Stimulated activated CD8-positive, alpha-beta memory T cell treated with anti-CD3 and anti-CD28 coated beads, Interleukin-12 subunit alpha, Interleukin-12 subunit beta, amount 100 ng/mL, for 24 hours (primary cell): ENCODE data around the gene PKP3.
"Not testable (repeated sequence)": the region's sequence is repeated elsewhere in the genome, so short reads cannot be mapped to it uniquely, and the experiment has no call there.

ENCODE experiments used
- DNase-seq: peaks from one replicate; pipeline ENCODE4 v3.0.0-alpha.2; 2020; ENCODE audit errors: extremely low read depth

Gene PKP3

DNA sequence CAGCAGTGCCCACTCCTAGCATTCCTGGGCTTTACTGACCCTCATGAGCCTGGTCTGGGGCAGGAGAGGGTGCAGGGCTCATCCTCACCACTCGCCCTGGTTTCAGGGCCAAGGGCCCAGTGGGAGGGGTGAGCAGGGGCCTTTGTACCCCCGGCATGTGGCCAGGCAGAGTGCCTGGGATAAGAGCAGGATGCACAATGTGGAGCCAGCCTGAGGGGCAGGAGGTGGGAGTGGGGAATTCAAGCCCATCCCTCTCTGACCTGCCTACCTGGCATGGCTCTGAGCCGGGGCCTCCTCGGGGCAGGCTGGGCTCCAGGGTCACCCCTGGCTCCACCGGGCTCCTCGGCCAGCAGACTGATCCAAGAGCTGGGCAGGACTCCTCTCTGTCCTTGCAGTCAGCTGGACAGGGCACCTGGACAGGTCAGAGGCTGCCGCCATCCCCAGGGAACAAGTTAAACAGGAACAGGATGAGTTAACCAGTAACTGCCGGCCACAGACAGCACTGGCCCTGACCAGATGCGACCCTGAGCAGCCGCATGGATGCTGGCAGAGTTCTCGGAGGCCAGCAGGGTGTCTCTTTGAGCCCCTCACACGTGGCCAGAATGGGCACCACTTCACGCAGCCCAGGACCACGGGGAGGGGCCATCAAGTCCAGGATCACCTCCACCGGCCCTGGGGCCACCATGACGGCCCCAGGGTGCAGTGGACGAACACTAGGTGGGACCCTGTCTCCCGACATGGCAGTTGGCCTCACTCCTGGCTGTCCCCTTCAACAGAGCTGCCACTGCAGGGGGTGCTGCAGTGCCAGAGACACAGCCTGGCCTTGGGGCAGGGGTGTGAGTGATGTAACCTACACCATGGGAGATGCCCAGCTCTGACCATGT, 15.8 kb downstream of the PKP3 start:
- DNase-seq, result no peak

DNA sequence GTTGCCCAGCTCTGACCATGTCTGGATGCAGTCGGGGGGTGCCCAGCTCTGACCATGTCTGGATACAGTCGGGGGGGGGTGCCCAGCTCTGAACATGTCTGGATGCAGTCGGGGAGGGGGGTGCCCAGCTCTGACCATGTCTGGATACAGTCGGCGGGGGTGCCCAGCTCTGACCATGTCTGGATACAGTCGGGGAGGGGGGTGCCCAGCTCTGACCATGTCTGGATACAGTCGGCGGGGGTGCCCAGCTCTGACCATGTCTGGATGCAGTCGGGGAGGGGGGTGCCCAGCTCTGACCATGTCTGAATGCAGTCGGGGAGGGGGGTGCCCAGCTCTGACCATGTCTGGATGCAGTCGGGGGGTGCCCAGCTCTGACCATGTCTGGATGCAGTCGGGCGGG, 16.7 kb downstream of the PKP3 start:
- DNase-seq, result not testable (repeated sequence)

DNA sequence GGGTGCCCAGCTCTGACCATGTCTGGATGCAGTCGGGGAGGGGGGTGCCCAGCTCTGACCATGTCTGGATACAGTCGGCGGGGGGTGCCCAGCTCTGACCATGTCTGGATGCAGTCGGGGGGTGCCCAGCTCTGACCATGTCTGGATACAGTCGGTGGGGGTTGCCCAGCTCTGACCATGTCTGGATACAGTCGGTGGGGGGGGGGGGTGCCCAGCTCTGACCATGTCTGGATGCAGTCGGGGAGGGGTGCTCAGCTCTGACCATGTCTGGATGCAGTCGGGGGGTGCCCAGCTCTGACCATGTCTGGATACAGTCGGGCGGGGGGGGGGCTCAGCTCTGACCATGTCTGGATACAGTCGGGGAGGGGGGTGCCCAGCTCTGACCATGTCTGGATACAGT, 17.5 kb downstream of the PKP3 start:
- DNase-seq, result not testable (repeated sequence)

DNA sequence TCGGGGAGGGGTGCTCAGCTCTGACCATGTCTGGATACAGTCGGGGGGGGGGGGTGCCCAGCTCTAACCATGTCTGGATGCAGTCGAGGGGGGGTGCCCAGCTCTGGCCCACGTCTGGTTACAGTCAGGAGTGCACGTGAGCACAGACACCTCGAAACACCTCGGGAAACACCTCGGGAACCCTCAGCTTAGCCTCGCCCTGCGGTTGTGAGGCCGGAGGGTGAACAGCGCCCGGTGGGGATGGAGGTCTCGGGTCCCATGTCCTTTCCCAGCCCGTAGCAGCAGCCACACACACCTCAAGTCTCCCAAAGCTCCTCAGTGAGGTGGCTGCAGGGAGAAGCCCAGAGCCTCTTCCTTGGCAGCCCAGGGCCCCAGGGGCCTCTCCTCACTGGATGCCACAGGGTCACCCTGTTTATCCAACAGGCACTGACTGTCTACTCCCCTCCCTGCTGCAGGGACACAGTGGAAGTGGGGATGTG, 18.7 kb downstream of the PKP3 start:
- no peak for DNase-seq

DNA sequence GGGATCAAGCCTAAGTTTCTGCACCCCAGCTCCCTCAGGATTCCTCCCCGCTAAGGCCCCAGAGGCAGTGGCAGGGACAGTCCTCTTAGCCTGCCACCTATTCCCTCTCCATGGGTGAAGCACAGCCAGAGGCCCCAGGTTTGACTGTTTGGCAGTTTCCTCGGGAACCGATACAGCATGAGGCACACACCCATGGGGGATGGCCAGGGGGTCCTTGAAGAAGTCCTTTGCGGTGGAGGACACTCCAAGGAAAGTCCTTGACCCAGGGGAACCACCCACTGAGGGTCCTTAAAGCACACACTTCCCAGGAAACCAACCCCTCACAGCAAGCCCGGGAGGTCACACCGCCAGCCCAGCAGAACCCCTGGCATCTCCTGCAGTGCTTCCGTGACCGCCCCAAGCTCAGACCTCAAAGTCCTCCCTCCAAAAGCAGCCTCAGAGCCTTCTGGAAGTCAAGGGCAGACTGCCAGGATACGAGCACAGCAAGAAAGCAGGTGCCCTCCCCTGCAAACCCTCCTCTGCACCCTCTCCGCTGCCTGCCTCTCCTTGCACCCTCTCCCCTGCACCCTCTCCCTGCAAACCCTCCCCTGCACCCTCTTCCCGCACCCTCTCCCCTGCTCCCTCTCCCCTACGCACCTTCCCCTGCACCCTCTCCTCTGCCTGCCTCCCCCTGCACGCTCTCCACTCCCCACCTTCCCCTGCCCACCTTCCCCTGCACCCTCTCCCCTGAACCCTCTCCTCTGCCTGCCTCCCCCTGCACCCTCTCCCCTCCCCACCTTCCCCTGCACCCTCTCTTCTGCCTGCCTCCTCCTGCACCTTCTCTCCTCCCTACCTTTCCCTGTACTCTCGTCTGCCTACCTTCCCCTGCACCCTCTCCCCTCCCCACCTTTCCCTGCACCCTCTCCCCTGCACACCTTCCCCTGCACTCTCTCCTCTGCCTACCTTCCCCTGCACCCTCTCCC, 19.4 kb downstream of the PKP3 start:
- DNase-seq, result no peak

DNA sequence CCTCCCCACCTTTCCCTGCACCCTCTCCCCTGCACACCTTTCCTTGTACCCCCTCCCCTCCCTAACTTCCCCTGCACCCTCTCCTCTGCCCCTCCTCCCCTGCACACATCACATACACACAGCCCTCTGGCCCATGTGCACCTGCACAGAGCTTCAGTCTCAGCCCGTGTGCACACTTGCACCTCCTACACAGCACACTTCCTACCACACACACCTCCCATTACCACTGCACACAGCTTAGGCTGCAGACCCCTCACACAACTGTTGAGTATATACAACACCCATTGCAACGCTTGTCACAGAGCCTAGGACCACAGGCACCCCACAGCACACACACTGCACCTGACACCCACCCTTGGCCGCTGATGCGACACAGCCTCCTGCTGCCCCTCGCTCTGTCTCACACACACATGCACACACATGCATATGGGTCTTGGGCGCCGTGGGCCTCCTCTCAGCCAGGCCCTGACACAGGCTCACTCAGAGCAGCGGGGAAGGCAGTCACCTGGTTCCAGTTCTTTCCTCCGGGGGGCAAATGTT, 20.4 kb downstream of the PKP3 start:
- no peak for DNase-seq

DNA sequence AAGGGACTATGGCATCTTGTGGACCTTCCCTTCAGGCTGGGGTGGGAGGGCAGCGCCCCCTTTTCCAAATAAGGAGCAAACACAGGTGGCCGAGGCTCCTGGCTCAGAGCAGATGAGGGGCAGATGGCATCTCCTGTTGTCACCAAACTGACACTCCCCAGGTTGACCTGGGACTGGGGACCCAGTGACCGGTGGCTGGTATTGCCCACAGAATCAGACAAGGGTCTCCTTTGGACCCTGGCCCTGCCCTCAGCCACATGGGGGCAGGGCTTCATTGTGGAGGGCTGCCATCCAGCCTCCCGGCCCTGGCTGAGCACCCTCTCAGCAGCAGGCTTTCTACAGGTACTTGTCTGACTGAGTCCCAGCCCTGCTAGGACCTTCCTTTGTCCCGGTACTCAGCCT, 21.6 kb downstream of the PKP3 start:
- no peak for DNase-seq

DNA sequence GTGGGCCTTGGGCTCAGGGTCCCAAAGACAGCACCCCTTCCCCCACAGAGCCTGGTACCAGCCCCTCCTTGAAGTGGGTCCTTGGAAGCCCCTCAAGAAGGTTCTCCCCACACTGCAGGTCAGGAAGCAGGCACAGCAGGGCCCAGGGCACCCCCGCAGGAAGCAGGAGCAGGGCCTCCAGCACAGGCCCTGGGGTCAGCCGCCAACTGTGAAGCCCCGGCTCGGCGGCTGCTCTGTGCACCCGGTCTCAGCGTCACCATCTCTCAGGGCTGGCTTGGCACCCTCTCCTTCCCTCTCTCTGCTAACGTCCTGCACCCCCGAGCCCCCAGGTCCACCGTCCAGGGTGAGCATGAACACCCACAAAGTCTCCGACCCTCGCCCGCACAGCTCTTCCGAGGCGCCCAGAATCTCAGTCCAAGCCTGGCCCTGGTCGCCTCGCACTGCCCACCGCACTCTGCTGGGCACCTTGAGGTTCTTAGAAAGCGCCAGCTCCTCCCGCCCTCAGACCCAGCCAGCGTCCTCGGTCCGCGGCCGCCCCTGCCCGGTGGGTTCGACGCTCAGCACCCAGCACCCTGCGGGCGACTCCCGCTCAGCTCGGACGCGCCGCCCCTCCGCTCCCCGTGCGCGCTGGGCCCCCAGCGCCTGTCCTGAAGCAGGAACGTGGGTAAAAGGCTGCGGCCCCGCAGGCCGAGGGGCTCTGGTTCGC, 22.2 kb downstream of the PKP3 start:
- no peak for DNase-seq

DNA sequence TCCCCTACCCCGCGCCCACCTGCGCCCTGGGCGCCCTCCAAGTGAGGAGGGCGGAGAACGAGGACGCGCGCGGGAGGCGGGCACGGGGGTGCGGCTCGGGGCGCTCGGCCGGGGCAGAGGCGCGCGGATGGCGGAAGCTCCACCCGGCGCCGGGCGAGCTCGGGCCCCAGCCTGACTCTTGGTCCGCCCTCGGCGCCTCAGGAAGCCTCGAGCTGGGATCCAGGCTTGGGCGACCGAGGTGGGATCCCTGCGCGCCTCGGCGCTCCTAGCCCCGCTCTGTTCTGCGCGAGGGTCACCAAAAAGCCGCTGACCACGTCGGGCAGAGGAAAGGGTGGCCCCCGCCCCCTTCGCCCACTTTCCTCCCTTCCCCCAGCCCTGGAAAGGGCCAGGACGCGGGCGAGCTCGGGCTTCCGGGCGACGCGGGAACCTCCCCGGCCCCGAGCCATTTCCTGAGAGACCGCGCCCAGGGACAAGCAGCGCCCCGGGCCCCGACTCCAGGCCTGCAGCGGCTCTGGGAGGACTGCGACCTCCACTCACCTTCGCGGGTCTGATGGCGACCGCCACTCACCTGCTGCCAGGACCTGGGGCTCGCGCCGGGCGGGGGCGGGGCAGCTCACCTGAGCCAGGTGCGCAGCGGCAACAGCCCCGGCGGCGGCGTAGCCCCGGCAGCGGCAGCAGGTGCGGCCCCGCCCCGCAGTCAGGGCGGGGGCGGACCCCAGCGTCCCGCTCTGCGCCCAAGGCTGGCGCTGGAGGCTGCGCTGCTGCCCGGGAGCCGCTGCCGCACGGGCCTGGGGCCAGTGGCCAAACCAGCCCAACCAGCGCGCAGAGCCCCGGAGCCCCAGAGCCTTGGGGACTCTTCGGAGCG, 23.0 kb downstream of the PKP3 start:
- DNase-seq, result no peak

DNA sequence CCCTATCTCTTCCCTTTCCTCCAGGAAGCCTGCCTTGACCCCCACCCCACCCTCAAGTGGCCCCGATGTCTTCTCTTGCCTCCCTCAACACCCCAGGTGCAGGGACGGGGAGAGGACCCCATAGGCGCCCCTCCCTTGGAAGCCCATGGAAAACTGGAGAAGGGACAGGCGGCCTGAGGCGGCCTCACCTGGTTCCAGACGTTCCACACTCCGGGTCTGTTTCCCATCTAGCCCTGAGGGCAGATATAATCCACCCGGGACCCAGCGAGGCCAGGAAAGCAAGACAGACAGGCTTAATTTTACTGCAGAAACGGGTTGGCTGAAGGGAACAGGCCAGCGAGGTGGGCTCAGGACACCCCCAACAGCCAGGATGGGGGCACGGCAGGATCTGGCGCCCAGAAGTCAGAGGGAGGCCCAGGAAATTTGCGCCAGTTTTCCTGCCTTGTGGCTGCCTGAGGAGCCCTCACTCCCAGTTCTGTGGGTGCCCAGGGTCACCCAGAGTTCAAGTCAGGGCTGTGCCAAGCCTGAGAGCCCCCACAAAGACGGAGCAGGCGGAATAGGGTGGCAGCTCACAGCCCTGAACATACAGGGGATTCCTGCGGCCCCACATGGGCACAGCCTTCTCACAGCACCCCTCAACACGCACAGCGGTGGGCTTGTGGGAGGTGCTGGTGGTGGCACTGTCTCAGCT, 23.8 kb downstream of the PKP3 start:
- DNase-seq, result no peak

DNA sequence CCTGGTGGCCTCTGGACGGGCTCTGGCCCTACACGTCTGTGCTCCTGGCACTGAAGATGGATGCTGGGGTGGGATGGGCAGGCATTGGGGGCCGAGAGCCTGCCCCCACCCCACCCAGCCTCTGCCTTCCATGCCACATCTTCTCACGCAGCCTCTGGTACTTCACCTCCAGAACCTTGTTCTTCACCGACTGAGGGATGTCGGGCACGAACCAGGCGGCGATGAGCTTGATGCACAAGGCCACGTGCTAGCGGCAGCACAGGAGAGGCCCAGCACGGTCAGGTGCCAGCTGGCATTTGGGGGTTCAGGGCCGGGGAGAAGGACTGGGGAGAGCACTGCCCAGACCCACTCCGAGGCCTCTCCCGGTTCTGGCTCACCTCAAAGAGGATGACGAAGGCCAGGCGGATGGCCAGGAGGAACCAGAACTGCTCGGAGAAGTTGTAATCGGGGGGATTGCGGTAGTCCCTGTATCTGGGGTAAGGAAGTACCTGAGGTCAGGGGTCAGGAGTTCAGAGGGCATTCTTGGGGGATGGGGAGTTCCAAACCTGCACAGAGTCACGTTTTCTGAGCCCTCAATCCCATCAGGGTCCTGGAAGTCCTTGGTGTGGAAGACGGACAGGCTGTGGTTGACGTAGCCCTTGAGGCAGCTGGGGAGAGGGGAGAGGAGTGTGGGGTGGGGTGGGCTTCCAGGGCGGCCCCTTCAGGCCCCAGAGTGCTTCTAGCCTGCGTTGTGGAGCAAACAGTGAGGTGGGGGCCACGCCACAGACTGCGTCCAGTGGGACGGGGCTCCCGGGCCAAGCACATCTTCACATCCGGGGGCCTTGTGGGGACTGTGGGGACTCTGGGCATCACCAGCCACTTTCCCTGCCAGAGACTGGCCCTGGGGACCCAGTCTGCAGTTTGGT, 24.6 kb downstream of the PKP3 start:
- DNase-seq, result no peak

DNA sequence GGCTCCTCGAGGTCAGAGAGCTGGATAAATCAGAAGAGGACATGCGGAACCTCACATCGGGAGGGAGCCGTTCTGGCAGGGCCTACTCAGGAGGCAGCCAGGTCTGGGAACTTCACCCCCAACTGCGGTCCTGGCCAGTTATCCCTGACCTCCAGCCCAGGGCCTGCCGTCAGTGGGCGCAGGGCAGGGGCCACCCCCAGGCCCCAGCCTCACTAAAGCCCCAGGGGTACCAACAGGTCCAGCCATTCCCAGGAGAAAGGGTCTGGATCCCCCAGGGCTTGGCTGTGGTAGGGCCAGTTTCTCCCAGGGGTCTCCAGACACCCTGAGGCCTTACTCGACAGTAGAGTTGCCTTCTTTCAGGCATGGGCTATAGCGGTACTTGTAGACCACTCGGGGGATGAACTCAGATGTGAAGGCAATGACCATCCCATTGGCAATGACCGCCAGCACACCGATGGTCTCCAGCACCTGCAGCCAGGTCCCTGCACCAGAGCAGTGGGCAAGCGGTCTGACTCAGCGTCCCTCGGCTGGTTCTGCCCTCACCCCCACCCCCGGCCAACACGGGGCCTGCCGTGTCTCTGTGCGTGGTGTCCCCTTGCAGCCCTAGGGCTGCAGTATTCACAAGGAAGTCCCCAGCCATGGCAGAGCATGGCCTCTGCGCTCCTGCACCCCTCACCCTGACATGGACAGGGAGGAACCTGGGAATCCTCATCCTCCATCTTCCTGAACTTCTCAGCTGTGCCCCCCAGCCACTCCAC, 25.4 kb downstream of the PKP3 start:
- no peak for DNase-seq

DNA sequence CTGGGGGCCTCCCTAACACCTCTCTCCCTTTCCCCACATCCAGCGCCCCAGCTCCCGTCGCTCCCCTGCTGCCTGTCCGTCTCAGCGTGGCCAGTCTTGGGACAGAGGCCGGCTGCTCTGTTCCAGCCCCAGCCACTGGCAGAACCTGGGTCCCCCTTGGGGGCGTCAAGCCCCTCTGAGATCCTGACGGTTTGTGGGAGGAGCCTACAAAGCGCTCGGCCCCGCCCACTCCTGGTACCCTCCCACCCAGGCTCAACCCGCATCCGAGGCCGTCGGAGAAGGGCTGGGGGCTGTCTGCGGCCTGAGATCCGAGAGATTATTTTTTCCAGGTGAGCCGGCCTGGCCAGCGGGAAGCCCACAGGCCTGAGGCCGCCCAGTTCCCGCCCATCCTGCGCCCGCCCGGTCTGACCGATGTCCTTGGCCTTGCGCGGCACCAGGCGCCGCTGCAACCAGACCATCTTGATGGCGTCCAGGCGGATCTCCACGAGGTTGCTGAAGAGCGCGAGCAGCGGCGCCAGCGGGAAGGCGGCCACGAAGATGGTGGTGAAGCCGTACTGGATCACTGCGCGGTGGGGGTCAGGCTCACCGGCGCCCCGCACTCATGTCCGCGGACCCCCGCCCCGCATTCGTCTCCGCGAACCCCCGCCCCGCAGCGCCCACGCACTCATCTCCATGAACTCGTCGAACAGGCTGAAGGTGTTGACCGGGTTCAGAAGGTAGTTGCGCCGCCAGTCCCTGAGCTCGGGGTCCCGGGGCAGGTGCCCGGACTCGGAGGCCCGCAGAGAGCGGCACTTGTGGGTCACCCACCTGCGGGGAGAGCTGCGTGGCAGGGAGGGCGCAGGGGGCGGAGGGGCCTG, 26.3 kb downstream of the PKP3 start:
- no peak for DNase-seq

DNA sequence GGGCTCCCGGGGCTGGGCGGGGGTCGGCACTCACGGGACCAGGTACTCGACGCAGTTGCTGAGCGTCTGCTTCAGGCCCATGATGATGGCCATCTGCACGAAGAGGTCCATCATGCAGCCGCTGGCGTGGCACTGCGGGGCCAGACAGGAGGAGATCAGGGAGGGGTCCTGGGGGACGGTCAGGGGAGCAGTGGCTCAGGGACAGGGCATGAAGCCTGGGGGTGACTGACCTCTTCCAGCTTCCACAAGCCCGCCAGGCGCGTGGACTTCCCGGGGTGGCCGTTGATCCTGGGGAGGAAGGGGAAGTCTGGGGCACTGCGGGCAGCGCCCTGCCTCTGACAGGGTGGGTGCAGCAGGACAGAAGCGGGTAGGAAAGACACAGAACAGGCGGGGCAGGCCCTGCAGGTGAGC, 26.9 kb downstream of the PKP3 start:
- no peak for DNase-seq

DNA sequence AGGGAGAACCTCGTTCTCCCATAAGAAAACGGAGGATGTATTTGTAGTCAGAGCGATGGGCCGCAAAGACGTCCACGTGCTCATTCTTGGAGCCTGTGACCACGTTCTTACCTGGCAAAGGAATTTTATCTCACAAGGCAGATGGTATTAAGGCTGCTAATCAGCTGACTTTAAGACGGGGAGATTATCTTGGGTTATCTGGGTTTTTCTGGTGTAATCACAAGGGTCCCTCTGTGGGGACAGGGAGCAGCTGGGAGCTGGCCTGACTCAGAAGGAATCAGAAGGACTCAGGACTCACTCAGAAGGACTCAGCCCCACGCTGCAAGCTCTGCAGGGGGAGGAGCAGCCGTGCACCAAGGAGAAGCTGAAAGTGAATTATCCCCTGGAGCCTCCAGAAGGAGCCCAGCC, 28.2 kb downstream of the PKP3 start:
- DNase-seq, result no peak

DNA sequence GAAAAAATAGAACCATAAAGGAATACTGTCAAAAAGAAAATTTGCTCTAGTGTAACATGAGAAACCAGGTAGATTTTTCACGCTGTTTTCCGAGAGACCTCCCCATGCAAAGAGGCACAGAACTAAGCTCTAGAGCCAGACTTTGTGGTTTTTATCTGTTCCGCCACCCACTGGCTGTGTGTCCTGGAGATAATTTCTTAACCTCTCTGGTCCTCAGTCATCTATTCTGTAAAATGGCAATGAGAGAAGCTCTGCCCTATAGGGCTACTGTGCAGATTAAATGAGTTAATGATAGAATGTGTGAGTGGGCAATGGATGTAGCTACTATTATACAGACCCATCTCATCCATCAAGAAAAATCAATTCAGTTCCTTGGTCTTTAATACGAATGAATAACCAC, 30.2 kb downstream of the PKP3 start:
- no peak for DNase-seq

DNA sequence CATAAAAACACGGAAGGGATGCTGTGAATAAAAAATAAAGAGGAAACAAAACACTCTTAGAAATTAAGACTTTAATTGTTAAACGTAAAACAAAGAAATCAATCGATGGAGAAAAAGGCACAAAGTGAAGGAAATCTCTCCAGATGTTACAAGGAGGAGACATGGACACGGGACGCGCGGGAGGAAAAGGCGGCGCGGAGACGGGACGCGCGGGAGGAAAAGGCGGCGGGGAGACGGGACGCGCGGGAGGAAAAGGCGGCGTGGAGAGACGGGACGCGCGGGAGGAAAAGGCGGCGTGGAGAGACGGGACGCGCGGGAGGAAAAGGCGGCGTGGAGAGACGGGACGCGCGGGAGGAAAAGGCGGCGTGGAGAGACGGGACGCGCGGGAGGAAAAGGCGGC, 30.8 kb downstream of the PKP3 start:
- DNase-seq, result not testable (repeated sequence)
